ENCODE results near the gene SPIRE1. TPM values are rescaled to one million over a fixed set of nuclear protein-coding genes. Genes with fewer than 3 reads are reported as not detected.
A peak's percentile ranks its signal among the peaks of the same experiment; 100 is the strongest.

The SPIRE1 gene
- total RNA-seq, 1 donor, result 27.7 TPM

DNA sequence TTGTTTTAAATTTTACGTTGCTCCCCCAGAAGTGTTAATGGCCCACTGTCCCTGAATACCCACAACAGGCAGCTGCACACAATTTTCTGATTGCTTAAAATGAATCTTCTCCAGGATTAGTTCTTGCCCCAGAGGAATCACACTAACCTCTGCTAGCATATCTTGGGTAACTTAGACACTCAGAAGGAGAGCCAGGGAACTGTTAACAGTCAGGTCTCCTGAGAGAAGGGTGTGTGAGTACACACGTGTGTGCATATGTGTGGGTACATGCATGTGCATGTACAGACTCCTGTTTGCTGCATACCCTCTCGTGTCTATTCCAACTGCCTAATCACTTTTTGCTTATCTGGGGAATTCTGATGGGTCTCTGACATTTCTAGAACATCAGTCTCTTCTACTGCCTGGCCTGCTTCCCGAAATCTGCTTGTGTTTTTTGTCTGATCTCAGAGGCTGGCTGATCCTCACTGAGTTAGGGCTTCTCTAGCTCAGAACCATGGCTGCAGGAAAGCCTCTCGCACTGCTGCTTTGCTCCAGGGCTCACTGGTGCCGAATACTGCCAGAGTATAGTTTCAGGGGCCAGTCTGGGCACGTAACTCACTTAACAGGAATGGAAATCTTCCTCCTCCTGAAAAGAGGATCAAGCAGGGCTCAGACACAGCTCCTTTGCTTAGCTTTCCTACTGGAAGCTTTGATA, 187.4 kb downstream of the SPIRE1 start:
- no peak overlapping the region for H3K4me3 ChIP-seq (ENCODE audit: low read depth, low read length)
- TF ChIP-seq, protein P1, sequence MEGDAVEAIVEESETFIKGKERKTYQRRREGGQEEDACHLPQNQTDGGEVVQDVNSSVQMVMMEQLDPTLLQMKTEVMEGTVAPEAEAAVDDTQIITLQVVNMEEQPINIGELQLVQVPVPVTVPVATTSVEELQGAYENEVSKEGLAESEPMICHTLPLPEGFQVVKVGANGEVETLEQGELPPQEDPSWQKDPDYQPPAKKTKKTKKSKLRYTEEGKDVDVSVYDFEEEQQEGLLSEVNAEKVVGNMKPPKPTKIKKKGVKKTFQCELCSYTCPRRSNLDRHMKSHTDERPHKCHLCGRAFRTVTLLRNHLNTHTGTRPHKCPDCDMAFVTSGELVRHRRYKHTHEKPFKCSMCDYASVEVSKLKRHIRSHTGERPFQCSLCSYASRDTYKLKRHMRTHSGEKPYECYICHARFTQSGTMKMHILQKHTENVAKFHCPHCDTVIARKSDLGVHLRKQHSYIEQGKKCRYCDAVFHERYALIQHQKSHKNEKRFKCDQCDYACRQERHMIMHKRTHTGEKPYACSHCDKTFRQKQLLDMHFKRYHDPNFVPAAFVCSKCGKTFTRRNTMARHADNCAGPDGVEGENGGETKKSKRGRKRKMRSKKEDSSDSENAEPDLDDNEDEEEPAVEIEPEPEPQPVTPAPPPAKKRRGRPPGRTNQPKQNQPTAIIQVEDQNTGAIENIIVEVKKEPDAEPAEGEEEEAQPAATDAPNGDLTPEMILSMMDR (IDR thresholded peaks at IDR 0.05; ENCODE audit: insufficient read depth, low read length), result no peak
- peak; percentile 18 for DNase-seq (ENCODE audit: low read depth)

DNA sequence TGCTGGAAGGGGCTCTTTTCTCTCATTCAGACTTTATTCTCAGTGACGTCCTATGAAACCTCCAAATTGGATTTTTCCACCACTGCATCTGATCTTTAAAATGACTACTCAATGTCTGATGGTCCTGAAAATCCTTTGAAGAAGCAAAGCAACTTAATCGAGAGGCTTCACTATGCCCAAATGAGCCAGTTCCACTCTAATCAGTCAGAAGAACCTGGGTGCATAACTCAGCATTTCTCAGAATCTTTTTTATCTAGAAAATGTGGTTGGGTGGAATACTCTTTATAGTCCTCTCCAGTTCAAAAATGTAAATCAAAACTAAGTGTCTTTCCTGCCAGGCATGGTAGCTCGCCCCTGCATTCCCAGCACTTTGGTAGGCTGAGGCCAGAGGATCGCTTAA, 189.5 kb downstream of the SPIRE1 start:
- DNase-seq (ENCODE audit: low read depth), result no peak
- no peak overlapping the region for H3K4me3 ChIP-seq (ENCODE audit: low read depth, low read length)
- TF ChIP-seq, protein P1 (IDR thresholded peaks at IDR 0.05; ENCODE audit: insufficient read depth, low read length), result no peak

DNA sequence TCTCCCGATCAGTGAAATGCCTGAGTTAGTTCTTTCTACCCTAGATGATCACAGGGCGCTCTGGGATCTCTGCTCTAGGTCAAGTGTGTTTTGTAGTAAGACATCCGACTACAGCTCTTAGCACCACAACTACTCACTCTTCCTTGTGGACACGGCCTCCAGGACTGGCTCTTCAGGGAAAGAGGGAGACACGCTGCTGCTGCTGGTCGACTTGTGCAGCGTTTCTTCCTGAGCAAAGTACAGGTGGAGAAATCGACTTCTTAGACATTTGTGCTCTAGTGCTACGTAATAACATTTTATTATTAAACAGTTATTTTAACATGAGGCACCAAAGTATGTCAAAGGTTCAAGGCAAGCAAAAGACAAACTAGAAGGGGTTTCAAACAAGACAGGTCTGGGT, 193.2 kb downstream of the SPIRE1 start:
- H3K4me3 ChIP-seq (ENCODE audit: low read depth, low read length), result no peak overlapping the region
- DNase-seq (ENCODE audit: low read depth), result no peak
- TF ChIP-seq, protein P1 (IDR thresholded peaks at IDR 0.05; ENCODE audit: insufficient read depth, low read length), result no peak

DNA sequence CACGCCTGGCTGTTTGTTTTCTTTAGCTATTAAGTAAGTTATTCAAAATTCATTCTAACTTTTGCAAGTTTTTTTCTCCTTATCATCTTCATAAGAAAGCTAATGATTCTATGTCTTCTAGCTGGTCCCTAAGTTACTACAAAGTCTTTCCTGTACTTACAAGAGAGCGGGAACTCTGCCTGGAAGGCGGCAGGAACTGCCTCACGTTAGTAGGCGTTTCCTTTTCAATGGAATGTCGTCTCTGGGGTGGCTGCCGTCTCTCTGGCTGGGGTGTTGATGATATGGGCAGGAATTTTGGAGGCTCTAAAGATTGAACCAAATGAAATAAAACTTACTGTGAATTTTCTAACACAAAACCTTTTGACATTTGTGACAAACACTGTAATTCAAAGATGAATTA, 194.7 kb downstream of the SPIRE1 start:
- H3K4me3 ChIP-seq (ENCODE audit: low read depth, low read length), result no peak overlapping the region
- TF ChIP-seq, protein P1 (IDR thresholded peaks at IDR 0.05; ENCODE audit: insufficient read depth, low read length), result no peak

DNA sequence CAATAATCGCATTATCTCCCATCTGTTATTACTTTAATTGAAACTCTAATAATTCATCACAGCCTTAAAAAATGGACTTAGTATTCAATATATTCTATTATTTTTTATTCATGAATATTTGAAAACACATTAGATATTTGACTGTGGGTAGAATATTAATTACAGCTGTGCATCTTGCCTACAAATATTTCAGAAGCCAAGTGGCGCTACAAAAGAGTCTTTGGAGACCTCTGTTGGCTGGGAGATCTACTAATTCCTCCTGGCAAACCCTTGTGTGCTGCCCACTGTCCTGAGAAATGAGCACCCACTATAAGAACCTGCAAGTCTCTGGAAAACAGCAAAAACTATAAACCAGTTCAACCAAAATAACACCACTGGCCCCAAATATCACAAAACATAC, 195.7 kb downstream of the SPIRE1 start:
- DNase-seq (ENCODE audit: low read depth), result no peak
- H3K4me3 ChIP-seq (ENCODE audit: low read depth, low read length), result no peak overlapping the region
- TF ChIP-seq, protein P1 (IDR thresholded peaks at IDR 0.05; ENCODE audit: insufficient read depth, low read length), result no peak

More for the DNA sequence above, 194.7 kb downstream of the SPIRE1 start:
- no peak for DNase-seq (ENCODE audit: low read depth)

DNA sequence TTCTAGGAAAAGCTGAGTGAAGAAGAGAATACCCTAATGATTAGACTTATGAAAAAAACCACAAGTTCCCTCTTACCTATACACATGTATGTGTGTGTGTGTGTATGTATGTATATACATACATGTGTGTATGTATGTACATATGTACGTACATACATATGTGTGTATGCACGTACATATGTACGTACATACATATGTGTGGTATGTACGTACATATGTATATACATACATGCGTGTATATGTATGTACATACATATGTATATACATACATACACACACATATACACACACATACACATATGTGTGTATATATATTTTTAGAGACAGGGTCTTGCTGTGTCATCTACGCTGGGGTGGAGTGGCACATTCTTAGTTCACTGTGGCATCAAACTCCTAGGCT, 196.6 kb downstream of the SPIRE1 start:
- DNase-seq (ENCODE audit: low read depth), result peak; percentile 2
- TF ChIP-seq, protein P1 (IDR thresholded peaks at IDR 0.05; ENCODE audit: insufficient read depth, low read length), result no peak

DNA sequence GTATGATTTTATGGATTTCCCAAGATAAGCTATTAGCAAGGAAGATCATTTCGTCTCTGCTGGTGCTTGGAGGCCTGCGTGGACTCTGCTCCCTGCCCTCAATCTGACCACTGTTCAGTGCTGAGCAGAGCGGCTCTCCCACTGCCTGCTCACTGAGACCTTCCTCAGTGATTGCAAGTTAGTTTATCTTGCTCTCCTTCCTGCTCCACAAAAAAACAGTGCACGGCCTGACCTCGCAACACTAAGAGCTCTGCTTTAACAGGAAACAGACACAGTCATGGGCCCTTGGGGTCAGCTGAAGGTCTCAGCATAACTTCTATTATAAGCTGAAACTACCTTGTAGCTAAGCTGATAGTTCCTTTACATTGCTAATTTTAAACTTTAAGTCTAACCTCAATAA, 197.0 kb downstream of the SPIRE1 start:
- H3K4me3 ChIP-seq (ENCODE audit: low read depth, low read length), result no peak overlapping the region
- peak; percentile 12 for DNase-seq (ENCODE audit: low read depth)
- TF ChIP-seq, protein P1 (IDR thresholded peaks at IDR 0.05; ENCODE audit: insufficient read depth, low read length), result no peak

More for the DNA sequence above, 196.6 kb downstream of the SPIRE1 start:
- no peak overlapping the region for H3K4me3 ChIP-seq (ENCODE audit: low read depth, low read length)
